ENCODE results near the gene SKP1.

- no peak for TF ChIP-seq CTCF (IDR thresholded peaks at IDR 0.05)
- no peak for TF ChIP-seq POLR2A (IDR thresholded peaks at IDR 0.05)
These were observed 15.0 kb downstream of the SKP1 start for GRCh38 chr5:134161513-134162395.
